Stimulated activated CD4-positive, alpha-beta T cell treated with anti-CD3 and anti-CD28 coated beads, Interleukin-1b, Interleukin-23, amount 100 ng/mL, for 48 hours (primary cell): ENCODE results near the gene PRR33.

Experiments
- DNase-seq: peaks from one replicate; pipeline ENCODE4 v3.0.0-alpha.2; 2020

PRR33 gene

DNA sequence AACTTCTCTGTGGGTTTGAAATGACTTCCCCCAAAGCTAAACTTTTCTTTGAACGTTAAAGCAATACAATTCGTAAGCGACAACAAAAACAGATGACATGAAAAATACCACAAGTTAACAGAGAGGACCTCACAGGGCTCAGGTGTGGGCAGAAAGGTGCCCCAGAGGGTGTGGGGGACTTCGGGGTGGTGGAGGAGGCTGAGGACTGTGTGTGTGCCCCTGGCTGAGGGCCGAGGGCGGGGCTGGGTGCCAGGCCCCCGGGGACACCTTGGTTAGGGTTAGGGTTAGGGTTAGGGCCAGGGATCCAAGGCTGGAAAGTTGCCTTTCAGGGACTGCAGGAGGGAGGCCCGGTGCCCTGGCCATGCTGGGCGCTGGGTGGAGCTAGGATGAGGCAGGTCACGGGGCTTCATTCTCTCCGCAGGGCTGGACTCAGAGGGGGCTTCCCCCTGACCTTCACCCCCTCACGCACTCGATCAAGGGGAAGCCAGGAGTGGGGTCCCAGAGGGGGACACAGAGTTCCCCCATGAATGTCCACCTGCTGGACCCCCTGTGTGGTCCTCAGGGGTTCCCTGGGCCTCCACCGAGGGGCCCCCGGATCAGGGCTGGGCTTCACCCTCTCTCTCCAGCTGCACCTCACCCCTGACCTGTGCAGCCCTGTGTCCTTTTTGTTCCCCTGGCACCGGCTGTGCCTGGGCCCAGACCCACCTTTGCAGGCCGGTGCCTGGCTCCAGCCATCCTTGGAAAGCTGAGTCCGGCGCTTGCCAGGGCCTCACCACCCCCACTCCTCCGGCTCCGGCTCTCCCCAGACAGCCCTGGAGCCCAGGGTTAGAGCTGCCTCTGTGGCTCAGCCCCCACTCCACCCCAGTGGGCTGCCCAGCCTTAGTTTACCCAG is 45.9 kb downstream of the PRR33 start:
- no peak for DNase-seq

DNA sequence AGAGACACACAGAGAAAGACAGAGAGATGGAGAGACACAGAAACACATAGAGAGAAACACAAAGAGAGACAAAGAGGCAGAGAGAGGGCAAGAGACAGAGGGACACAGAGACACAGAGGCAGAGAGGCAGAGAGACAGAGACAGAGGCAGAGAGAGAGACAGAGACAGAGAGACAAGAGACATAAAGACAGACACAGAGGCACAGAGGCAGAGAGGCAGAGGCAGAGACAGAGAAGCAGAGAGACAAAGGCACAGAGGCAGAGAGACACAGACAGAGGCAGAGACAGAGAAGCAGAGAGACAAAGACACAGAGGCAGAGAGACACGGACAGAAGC is 46.6 kb downstream of the PRR33 start:
- no peak for DNase-seq

DNA sequence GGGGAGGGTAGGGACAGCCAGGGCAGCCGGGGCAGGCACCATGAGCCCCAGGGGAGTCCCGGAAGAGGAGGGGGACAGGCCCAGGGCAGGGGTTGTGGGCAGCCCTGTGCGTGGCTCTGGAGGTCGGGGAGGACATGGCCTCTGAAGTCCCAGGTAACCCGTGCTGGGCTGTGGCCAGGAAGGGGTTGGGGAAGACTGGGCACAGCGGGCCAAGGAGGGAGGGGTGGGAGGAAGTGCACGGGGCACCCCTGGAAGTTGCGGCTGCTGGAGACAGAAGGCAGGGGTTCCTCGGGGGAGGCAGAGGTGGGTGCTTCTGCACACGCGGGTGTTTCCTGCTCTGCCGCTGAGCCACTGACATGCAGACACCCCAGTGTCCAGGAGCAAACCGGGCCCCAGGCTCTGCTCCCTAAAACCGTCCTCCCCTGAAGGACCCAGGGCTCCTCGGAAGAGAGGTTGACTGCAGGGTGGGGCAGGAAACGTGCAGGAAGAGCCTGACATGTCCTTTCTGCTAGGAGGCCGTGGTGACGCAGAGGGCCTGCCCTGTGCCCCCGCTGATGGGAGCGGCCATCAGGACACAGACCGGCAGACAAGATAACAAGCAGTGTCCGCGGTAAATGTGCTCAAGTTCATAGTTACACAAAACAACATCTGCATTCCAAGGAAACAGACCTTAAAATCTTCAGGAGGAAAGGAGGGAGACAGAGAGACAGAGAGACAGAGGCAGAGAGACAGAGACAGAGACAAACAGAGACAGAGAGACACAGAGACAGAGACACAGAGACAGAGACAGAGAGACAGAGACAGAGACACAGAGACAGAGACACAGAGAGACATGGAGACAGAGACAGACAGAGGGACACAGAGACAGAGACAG is 47.2 kb downstream of the PRR33 start:
- peak; percentile 46 for DNase-seq

DNA sequence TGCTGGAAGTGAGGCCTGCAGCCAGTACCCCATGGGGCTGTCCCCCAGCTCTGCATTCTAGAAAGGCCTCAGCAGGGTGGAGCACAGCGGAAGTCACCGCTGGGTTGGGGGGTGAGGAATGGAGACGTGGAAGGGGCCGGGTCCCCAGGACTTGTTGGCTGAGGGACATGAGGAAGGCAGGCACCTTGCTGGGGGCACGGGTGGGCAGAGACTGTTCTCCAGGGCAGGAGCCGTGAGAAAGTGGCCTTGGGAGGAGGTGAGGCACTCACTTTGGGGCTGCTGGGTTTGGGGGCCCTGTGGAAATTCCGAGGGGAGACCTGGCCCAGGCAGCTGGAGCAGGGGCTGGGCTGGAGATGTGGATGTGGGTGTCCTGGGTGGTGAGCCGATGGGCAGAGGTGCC is 47.9 kb downstream of the PRR33 start:
- no peak for DNase-seq

DNA sequence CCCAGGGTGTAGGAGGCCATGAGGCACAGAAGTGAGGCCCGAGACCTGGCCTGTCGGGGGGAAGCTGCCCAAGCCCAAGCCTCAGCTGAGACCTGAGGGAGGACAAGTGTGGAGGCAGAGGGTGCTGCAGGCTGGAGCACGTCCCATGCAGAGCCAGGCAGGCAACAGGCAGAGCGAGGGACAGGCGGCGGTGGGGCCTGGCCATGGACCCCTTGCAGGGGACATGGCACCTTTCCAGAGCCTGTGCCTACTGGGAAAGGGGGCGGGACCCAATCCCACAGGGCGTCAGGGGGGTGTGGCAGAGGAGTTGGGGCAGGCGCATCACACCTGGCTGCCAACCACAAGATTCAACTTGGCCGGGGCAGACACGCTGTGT is 48.6 kb downstream of the PRR33 start:
- DNase-seq: no peak

DNA sequence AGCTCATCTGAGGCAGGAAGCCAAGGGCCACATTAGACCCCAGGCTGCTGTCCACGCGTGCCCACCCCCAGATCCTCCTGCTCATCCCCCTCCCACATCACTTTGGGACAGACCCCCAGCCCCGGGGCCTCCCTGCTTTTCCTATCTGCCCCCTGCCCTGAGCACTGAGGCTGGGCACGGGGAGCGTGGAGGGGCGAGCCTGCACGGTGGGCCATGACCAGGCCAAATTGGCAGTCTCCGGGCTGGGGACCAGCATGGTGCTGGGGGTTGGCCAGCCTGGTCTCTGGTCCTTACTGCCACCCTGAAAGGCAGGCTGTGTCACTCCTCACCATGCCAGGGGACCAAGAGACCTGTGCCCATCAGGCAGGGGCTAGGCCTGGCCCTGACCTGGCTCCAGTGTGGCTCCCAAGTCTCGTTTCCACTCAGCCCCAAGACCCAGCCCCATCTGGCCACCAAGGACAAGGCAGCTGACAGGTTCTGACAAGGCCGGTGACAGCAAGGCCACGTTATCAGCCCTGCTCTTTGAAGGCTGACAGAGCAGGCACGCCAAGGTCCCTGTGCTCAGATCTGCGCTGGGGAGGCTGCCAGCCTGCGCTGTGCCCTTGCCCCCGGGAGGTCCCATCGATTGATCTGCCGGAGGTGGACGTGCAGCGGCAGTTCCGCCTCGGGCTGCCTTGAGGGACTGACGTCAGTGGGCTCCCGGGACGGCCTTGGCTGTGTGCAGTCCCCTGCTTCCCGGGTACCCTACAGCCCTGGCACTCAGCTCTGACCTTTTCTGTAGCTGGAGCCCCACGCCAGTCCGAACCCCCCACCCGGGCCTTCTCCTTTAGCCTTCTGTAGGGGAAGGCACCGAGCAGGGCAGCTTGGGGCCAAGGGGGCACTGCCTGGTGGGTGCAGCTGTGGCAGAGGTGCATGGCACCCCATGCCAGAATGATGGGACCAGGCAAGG is 49.3 kb downstream of the PRR33 start:
- DNase-seq: no peak

DNA sequence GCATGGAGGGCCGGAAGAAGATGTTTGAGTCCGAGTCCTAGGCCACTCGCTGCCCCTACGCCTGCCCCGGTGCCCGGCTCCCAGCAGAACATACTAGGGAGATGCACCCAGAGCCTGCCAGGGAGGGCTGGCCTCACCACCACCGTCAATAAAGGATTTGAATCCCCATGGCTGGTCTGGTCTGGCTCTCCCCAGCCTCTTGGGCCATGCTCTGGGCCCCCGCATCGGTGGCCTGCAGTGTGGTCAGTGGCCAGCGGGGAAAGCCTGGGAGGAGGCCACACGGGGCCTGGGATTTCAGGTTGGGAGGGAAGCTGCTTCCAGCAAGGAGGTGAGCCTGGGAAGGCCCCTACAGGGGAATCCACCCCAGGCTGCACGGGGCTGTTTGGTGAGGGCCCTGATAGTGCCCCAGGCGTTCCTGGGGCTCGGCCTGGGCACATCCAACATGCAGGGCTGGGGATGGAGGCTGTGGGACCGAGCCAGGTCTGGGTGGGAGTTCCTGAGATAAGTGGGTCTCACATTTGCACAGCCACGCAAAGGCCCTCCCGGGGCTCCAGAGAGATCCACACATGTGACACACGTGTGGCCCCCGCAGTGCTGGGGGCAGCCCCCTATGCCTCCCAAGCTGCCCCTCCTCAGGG is 50.1 kb downstream of the PRR33 start:
- no peak for DNase-seq

DNA sequence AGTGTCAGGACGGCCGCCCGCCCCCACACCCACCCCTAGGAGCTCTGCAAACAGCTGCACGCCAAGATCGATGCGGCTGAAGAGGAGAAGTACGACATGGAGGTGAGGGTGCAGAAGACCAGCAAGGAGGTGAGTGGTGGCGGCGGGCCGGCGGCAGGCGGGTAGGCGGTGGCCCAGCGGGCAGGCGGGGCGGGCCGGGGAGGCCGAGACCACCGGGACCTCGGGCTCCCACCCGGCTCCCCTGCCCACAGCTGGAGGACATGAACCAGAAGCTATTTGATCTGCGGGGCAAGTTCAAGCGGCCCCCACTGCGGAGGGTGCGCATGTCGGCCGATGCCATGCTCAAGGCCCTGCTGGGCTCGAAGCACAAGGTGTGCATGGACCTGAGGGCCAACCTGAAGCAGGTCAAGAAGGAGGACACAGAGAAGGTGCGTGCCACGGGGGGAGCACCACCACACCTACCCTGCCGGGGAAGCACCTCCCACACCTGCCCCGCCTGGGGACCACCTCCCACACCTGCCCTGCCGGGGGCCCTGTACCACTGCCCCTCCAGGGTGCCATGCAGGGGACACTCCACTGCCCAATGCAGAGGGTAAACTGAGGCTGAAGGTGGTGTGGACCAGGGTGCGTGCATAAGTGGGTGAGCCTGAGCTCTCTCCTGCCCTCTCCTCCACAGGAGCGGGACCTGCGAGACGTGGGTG is 50.8 kb downstream of the PRR33 start:
- DNase-seq: no peak

DNA sequence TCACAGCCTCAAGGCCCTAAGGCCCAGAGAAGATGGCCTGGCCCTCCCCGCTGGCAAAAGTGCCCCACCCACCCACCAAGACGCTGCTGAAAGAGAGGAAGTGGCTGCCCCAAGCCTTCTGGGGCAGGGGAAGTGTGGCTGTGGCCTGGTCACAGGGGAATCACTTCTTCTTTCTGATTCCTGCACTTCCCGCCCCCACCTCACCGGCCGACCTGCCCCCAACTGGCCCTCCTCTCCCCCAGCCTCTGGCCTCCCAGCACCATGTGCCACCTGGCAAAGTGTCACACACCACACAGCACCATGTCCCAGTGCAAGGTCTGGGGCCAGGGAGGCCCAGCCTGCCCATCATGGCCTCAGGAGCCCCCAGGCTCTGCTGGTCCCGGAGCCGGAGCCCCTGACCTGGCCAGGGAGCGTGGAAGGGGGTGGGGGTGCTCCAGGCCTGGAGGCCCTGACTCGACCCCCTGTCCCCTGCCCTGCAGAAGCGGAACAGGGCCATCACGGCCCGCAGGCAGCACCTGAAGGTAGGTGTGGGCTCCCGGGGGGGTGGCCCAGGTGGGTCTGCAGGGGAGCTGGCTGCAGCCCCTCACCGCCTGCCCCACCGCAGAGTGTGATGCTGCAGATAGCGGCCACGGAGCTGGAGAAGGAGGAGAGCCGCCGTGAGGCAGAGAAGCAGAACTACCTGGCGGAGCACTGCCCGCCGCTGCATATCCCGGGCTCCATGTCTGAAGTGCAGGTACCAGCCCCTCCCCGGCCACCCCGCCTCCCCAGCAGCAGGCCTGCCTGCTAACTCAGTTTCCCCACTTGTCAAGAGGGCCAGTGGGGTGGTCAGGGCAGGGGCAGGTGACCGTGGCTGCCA is 51.5 kb downstream of the PRR33 start:
- DNase-seq: no peak

DNA sequence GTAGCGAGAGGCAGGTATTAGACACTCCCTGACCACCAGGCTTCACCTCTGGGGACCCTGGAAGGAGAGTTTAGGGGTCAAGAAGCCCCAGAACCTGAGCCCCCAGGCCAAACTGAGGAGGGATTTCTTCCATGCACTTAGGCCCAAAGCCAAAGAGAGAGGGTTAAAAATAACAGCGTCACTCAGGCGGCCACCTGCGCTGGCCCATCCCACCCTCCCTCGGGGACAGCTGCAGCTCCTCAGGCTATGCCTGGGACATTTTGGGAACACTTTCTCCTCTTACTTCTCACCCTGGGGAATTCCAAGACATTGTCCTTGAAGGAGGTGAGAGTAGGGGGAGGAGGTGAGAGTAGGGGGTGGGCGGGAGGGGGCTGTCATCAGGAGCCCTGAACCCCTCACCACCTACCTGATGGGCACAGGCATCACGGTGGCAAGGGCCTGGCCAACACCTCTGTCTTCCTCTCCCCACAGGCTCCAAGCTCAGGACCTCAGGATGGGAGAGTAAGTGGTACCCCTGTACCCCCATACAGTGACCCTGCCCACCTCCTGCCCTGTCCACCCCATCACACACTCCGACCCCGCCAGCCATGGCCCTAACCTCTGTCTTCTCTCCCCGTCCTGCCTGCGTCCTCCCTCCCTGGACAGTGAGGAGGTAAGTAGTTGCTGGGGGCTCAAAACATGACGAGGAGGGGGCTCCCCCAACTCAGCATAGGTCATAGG is 52.3 kb downstream of the PRR33 start:
- no peak for DNase-seq

DNA sequence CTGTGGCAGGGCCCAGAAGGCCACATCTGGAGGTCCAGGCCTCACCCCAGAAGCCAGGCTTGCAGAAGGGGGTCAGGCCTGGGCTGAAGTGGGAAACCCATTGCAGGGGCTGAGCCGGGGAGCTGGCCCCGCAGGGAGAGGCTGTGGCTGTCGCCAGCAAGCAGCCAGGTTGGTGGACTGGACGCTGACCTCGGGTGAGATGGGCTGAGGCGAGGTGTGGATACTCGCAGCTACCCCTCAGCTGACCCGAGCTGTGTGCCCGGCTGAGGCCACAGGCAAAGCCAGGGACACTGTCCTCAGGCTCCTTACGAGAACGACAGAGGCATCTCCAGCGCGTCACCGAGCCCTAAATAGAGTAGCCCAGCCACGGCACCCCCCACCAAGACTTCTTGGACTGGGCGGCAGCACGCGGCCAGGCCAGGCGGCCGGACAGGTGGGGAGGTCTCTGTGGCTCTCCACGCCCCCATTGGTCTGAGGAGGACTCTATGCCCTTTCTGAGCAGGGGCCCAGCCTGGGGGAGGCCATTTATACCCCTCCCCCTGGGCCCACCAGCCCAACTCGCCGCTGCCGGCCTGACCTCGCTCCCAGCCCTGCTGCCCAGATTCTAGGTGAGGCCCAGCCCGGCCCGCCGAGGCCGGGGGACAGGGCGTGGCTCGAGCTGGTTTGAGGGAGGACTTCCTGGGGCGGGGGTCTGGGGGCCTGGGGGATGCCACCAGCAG is 53.1 kb downstream of the PRR33 start, which contains the start of gene TNNI2:
TSS of gene TNNI2 (plus strand) at position 556 of the 719 bp plus-strand sequence. CDS start 716 bp downstream, outside the sequence.
- DNase-seq: no peak
